GM19025 (cell line): ENCODE results near the gene CARHSP1.
"Not testable (repeated sequence)": the region's sequence is repeated elsewhere in the genome, so short reads cannot be mapped to it uniquely, and the experiment has no call there.

Experiments used
- ATAC-seq: cut with Tn5 transposase; IDR thresholded peaks from one replicate; pipeline ENCODE4 v1.9.1; 2021; ENCODE audit warnings: mild to moderate bottlenecking, low read depth, moderate library complexity; ENCODE audit not compliant: unreplicated experiment

Gene CARHSP1

DNA sequence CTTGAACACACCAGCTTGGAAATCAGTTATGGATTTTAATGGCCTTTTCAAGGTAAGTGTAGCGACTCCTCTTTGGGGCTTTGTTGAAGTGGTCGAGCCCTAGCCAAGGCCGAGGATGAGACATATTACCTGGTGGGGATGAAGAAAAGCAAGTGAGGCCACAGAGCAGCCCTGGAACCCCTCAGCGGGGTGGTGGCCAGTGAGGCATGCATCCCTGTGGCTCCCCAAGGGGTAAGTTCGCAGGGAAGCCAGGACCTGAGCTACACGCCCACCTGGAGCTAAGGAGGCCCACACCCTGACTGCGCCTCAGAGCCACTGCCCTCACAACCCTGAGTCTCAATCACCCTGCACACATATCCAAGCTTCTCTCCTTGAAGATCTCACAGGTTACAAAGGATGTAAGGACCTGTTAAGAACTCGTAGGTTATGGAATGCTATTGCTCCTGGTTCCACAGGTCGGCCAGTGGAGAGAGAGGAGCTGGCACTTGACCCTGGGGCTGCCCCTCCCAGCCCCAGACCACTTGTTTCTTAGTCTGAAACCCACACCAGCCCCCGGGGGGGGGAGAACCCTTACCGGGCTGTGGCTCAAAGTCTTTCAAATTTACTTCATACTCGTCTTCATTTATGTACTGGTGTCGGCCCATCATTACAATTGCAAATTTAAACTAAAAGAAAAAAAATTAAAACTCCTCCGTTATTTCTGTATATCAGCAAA lies 25.3 kb upstream of the CARHSP1 start:
- ATAC-seq, result no peak

DNA sequence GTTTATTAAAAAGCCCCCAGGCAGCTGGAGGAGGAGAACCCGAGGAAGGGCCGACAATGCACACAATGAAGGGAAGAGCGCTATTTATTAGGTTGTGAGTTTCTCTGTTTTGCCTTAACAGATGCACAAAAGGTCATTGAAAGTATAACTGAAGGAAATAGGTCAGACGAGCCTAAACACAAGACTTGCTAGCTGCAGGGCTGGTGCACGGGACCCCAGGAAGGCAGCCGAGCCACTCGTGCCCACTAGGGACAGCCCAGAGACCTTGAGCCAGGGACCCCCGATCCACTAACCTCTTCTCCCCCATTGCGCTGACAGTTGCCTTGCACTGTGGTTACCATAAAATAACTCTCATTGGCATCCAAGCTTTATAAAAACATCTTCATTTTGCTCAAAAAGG lies 24.6 kb upstream of the CARHSP1 start:
- no peak for ATAC-seq

DNA sequence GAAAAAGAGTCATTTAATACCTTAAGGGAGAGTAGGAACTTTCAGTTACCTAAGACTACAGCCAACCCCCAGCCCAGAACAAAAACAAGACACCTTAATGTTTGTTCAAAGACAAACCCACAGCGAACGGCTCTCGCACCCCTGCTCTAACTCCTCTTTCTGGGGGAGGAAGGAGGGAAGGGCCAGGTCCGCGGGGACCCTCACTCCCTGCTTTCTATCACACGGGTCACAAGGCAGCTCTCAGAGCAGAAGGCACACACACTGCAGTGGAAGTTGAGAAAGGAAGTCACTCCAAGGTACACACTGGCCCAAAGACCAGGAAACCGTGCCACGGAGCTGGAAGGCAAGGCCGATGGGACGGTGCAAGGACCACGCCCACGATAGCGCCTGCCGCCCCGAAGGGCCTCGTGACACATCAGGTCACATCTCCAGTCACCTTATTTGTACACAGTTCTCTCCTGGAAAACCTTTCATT lies 23.3 kb upstream of the CARHSP1 start:
- peak; percentile 14 for ATAC-seq

DNA sequence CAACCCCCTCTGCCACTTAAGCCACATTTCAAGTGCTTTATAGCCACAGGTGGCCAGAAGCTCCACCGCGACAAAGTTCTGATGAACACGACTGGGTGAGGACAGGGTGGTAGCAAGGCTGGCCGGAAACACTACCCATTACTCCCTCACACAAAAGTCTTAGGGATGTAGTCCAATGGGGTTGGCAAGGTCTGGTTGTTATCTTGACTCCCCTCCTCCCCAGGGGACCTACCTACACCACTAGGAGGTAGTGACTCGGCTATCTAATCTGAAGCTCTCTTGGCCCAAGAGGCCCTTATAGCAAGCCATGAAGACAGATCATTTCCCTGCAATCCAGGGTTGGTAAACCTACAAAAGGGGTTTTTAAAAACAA lies 21.7 kb upstream of the CARHSP1 start:
- no peak for ATAC-seq

DNA sequence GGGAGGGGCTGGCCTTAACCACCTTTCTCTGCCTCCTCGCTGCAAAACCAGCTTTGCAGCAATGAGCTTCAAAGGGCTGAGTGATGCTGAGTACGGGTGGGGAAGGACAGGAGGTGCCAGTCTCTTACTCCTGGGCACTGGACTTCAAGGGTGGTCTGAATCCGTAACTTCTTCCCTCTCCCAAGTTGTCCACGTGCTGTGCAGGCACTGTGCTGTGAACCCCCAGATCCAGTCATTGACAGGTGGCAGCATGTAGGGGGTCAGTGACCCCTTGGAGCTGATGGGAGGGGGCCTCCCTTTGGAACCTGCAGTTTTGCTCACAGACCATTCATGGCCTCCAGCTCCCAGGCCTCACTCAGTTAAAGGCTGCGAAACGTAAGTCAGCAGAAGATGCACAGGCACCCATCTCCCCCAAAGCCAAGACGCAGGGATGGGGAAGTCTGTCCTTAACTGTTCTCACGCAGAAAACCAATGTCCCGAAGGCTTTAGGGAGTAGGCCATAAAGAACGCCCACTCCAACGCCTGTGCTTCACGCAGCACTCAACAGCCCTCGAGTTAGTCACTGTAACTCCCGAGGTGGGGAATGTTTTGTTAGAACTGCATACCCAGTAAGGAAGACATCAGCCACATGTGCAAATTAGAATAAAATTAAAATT lies 21.2 kb upstream of the CARHSP1 start:
- no peak for ATAC-seq

DNA sequence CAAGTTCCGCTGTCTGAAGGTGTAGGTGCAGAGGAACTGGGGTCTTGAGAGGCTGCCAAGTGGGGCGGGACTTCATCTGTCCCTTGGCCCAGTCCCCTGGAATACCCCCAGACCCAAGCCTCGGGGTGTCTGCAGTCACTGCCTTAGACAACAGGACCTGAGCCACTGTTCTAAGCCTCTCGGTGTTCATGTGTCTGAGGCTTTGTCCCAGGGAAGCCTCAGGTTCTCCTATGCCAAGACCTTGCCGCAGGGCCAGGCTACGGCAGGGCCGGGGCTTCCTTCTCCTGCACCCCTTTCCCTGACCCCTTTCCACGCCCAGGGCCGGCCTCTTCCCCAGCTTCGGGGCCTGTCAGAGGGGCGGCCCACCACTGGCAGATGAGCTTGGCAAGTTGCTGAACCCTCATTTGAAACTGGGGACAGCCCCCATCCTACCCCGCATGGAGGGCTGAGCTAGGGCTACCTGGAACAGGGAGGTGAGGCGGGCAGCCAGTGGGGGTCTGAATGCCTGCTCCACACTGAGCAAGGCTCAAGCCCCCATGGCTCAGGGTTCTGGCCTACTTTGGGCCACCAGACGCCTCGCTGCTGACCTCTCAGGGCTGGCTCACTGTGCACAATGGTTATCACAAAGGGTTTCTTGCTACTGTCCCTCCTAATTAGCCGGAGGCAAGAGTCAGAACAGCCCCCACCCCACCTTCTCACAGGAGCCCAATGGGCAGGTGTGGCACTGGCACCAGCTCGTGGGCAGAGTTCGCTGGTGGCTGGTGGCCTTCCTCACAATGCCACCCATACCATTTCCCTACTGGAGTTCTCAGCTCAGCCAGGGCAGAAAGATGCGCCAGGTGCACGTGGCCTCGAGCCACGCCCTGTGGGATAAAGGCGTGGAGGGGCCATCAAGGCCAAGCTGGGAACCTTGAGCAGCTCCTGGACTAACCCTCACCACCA lies 20.4 kb upstream of the CARHSP1 start:
- ATAC-seq, result no peak

DNA sequence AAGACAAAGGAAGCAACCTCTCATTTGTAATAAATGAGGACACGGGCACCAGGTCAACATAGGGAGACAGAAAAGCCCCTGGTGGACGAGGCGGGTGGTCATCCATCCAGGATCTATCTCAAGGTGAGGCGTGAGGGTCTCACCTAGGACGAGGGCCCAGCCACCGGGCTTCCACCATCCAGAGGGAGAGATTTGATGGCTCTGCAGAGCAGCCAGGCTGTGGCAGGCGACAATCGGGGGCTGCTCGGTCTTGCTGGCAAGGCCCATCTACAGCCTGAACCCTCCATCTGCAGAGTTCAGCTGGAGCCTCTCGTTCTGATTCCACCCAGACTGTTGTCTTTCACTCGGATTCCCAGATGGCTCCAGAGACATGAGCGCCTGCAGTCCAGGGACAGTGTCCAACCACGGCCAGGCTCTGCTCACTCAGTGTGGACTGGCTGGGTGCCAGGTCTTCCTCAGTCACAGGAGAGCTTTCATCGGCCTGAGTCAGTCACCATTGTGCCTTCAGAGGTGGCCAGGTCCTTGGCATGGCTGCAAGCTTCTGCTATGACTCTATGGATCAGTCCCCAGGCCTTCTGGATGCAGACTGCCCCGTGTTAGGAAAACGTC lies 19.2 kb upstream of the CARHSP1 start:
- no peak for ATAC-seq

DNA sequence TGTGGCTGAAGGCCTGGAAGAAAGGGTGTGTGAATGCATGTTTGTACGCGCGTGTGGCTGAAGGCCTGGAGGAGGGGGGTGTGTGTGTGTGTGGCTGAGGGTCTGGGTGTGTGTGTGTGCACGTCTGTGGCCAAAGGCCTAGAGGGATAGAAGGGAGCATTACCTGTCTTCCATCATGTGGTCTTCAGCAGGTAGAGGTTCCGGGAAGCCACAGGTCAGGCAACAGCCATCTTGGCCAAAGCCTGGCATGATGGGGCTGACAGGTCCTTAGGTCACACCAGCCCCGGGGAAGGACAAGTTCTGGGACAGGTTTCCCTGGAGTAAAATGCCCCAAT lies 18.6 kb upstream of the CARHSP1 start:
- no peak for ATAC-seq

DNA sequence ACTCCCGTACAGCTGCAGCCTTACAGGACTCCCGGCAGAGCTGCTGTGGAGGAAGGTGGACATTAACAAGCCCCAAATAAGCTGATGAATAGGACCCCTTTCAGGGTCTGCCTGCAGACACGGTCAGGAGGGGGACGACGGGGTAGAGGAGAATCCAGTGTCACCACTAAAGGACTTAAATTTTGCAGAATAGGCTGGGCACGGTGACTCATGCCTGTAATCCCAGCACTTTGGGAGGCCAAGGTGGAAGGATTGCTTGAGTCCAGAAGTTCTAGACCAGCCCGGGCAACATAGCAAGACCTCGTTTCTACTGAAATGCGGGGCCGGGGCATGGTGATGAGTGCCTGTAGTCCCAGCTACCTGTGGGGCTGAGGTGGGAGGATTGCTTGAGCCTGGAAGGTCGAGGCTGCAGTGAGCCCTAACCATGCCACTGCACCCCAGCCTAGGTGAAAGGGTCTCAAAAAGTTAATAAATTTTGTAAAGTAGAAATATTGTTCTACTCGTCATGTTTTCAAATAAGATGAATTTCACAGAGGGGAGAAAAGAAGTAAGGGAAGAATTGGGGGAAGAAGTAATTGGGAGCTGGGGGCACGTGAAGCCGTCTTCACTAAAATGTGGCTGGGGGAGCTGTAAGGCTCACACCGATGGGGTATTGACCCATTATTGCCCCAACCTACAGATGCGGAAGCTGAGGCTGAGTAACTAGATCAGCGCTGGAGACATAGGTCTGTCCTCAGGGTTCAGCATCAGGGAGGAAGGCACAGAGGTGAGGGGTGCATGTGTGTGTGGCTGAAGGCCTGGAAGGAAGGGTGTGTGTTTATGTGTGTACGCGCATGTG lies 18.0 kb upstream of the CARHSP1 start:
- no peak for ATAC-seq

DNA sequence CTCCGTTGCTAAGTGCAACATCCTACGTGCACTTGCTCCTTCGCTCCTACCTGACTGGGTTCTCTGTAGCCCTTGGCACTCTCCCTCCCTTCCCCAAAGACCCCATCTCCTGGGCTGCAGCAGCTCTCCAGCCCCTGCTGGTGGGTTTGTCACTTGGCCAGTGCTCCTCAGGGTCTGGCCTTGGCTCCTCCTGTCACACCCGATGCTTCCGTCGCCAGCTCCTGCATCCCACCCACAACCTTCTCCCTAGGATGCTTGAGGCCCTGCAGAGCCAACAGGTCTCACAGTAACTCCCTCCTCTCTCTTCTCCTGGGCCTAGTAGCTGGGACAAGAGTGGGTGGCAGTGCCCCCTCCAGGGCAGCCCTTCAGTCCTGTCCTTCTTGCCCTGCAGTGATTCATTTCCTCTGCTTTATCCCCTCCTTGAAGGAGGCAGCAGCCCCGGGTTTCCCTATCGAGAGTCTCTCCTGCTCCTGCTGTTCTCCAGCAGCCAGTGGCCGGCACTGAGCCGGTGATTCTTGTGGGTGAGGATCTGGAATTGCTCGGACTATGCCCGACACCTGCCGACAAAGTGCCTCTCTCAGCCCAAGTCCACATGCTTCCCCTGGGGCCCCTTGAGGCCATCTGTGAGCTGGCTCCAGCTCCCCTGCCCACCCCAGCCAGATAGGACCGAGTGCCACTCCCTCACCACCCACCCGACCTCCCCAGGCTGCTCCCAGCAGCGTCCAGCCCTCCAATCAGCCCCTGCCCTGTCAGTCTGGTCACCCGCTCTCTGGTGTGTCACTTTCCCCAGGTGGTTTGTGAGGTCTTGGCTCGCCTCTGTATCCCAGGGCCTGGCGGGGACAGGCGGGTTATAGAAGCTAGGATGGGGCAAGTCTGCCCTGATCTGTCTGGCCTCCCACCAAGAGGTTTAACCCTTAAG lies 17.1 kb upstream of the CARHSP1 start:
- no peak for ATAC-seq

DNA sequence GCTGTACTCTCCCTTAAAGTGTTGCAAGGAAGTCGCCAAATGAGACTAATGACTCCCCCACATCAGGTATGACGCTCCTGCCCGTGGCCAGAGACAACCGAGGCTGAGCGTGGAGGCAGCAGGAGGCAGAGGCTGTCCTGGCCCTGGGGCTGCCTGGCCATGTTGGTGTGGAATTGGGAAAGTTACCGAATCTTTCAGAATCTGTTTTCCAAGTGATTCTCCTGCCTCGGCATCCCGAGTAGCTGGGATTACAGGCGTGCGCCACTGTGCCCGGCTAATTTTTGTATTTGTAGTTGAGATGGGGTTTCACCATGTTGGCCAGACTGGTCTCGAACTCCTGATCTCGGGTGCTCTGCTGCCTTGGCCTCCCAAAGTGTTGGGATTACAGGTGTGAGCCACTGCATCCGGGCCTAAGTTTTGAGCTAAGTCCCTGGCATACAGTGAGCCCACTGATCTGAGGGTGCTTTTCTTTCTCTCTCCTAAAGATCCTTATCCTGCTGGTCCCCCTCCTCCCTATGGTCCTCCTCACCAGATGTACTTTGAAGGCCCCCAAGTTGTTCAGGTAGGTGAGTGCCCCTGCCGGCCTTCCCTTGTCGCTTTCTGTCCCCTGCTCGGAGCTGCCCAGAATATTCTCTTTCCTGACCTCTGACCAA lies 14.0 kb upstream of the CARHSP1 start:
- no peak for ATAC-seq

DNA sequence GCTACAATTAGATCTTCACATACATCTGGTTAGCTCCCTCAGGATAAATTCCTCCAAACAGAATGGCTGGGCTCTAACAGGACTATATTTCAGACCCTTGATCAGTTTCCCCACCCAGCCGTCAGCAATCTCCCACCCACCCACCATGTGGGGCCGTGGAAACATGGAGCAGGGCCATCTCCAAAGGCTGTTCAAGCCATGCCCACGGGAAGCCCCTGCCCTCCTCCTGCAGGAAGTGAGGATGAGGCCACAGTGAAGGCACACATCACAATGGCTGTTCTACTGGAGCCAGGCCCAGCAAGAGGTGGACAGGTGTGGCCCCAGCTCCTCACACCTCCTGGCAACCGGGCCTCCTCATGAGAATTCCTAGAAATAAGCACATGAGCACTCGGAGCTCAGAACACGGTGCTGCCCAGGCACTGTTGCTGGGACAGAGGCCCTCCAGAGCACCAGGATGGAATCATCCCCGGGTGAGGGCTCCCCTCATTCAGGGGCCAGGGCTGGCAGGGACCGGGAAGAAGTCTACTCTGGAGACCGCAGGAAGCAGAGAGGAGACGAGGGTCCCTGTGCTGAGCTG lies 13.3 kb upstream of the CARHSP1 start, which contains the start of gene LITAFD:
Gene LITAFD, plus strand, starts transcription at position 311 of the 577 bp plus-strand sequence. CDS start 2,005 bp downstream, outside the sequence.
- no peak for ATAC-seq

DNA sequence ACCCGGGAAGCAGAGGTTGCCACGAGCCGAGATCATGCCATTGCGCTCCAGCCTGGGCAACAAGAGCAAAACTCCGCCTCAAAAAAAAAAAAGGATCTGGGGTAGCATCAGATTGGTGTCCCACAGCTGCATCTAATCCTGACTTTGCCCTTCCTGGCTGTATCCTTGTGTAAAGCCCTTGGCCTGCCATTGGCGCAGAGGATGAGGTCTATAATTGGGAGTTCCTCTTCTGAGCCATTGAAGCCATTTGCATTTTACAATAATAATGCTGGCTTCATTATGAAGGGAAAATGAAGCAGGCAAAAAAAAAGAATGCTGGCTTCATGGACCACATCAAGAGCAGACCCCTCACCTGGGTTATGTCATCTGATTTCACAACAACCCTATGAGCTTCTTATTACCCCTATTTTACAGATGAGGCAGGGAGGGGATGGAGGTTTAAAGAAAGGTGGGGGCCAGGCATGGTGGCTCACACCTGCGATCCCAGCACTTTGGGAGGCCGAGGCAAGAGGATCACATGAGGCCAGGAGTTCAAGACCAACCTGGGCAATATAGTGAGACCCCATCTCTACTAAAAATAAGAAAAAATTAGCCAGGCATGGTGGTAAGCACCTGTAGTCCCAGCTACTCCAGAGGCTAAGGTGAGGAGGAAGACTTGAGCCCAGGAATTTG lies 12.2 kb upstream of the CARHSP1 start:
- no peak for ATAC-seq

DNA sequence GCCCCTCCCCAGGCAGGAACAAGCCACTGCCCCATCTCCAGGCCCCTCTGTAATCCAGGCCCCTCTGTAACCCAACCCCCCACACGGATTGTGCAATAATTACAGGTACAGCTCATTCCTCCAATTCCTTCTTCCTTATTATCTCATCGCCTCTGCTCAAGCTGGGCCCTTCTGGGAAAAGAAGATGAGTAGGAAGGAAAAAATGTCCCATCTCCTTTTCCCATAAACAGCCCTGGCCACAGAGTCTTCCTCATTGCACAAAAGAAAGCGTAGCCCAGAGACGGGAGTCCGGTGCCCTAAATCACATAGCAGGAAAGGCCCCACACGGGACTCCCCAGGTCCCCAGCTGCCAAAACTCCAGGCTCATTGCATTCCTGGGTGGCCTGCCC lies 9.7 kb upstream of the CARHSP1 start:
- no peak for ATAC-seq

DNA sequence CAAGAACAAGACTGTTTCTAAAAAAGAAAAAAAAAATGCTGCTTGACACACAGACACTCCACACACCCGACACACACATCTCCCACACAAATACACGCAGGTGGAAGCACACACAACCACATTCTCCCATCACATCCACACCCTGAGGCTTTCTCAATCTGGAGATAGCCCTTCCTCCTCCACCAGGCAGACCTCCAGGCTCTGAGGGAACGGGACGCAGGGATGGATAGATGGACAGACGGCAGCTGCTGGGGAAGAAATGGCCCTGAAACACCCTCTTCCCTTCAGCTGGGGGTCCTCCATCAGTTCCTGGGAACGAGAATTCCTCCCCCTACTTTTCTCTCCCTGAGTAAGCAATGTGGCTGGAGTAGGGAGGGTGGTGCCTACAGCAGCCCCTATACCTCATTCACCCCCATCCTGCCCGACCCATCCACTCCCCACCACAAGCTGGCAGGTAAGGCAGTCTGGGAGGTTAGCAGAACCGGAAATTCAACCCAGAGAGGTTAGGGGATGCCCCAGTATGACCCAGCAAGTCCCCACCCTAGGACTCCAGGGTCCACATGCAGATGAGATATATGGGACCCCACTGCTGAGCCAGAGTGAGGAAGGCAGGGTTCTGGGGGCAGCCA lies 9.2 kb upstream of the CARHSP1 start:
- ATAC-seq, result no peak

DNA sequence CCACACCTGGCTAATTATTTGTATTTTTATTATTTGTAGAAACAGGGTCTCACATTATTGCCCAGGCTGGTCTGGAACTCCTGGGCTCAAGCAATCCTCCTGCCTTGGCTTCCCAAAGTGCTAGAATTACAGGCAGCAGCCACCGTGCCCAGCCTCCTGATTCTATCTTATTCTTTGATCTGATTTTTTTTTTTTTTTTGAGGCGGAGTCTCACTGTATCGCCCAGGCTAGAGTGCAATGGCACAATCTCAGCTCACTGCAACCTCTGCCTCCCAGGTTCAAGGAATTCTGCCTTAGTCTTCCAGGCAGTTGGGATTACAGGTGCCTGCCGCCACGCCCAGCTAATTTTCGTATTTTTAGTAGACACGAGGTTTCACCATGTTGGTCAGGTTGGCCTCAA lies 6.5 kb upstream of the CARHSP1 start:
- not testable (repeated sequence) for ATAC-seq

DNA sequence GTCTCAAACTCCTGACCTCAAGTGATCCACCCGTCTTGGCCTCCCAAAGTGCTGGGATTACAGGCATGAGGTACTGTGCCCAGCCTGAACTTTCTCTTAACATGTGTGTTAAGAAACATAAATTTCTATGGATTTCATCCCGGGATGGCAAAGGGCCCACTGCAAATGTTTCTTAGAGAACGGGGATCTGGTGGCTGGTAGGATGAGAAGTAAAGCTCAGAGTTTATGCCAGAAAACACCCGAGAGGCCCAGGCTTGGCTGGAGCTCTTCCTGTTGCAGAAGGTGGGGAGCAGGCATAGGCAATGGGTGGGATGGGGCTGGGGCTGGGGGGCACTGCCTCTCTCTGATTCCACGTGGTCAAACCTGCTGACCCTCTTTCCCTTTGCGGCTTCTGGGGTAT lies 5.6 kb upstream of the CARHSP1 start:
- no peak for ATAC-seq
